ENCODE data around the gene CACNG4. TPM values are rescaled to one million over a fixed set of nuclear protein-coding genes. Genes with fewer than 3 reads are reported as not detected.
"Not testable (repeated sequence)": the region's sequence is repeated elsewhere in the genome, so short reads cannot be mapped to it uniquely, and the experiment has no call there.

Gene CACNG4
- polyA plus RNA-seq, 4 donors: 3.3 to 5.3 (median 4.1) TPM

DNA sequence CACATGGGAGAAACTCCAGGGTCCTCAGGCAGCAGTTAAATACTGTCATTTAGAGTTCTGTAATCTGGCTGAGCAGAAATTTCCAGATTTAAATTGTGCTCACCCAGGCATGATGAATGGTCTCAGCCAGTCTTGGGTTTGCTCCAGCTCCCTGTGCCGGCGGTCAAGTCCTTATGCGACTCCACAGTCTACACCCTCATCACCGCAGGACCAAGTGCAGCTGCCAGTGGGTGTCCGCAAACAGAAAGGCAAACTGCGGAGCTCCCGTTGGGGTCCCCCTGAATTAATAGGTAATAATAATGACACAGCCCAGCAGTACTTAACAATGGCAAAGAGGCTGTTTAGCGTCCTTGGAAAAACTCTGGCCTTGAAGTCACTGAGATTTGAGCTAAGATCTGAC lies 3.9 kb upstream of the CACNG4 start:
- no peak for DNase-seq (ENCODE audit: low read depth in 4 of 4, low spot score in 2 of 4)

- DNase-seq (ENCODE audit: low read depth in 4 of 4, low spot score in 2 of 4): no peak
Measured at GRCh38 chr17:66963521-66963908, 992 bp upstream of the CACNG4 start.

DNA sequence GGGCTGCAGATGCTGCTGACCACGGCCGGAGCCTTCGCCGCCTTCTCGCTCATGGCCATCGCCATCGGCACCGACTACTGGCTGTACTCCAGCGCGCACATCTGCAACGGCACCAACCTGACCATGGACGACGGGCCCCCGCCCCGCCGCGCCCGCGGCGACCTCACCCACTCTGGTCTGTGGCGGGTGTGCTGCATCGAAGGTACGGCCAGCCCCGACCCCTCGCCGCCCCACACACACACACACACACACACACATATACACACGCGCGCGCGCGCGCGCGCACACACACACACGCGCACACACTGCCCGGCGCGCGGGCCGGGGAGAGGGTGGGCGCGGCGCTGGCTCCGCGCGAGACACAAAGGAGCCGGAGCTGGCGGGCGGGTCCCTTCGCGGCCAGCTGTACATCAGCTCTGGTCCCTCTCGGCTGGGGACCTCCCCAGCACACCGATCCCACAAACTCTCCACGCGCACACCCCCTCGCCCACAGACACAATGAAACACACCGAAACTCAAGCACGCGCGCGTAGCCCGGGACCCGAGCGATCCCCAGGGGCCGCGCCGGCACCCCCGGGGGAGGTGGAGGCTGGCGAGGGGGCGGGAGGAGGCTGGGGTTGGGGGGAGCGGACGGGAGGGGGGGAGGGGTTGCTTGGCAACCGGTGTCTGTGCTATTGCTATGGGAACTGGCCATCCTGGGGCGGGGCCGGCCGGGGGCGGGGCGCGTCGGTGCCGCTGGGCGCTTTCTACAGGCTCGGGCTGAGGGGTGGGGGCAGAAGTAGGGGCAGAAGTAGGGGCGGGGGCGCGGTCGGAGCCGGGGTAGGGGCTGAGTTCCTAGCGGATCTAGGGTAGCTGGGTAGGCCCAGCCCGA lies 658 bp downstream of the CACNG4 start:
- DNase-seq (ENCODE audit: low read depth in 4 of 4, low spot score in 2 of 4): no peak

- no peak for DNase-seq (ENCODE audit: low read depth in 4 of 4, low spot score in 2 of 4)
Measured at GRCh38 chr17:66965801-66966262, 1.3 kb downstream of the CACNG4 start.

DNA sequence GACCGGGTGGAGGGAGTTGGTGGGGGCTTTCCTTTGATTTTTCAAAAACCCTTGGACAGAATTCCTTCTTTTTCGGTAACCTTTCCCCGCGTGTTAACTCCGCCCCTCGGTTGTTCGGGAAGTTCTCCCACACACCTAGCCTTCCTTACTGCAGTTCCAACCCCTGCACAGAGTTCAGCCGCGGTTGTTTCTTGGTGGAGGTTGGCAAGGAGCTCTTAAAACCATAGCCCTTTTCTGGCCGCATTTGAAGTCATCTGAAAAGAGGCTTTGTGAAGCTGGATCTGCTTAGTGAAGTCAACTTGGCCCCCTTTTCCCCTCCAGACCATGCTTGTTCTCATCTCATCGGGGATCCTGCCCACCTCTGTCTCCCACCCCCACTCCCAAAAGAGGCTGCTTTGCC lies 1.8 kb downstream of the CACNG4 start:
- no peak for DNase-seq (ENCODE audit: low read depth in 4 of 4, low spot score in 2 of 4)

DNA sequence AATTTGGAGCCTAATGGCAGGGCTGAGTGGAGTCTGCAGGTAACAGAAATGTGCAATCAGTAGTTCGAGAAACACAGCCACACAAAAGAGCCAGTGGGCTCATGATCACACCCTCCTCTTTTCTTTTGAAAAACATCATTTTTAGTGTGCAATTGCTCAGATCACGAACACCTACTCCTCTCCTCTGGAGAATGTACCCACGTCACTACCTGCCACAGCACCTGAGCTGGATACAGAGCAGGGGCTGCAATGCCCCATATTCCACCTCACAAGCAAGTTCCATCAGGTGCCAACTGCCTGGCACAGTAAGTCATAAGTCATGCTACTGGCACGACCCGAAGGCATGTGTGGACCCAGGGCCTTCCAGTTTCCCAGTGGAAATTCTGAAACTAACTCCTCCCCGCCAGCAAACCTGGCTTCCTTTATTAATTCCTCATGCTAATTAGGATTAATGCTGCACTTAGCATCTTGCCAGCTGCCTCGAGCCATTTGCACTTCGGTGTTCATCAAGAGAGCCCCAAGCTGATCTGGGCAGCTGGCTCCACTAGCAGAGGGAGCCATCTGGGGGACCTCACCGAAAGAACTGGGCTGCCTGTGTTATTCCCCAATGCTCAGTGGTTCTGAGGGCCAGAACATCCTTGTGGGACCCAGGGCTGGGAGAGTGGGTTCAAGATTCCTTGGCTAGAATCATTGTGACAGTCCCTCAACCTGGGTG lies 2.4 kb downstream of the CACNG4 start:
- DNase-seq (ENCODE audit: low read depth in 4 of 4, low spot score in 2 of 4): no peak

DNA sequence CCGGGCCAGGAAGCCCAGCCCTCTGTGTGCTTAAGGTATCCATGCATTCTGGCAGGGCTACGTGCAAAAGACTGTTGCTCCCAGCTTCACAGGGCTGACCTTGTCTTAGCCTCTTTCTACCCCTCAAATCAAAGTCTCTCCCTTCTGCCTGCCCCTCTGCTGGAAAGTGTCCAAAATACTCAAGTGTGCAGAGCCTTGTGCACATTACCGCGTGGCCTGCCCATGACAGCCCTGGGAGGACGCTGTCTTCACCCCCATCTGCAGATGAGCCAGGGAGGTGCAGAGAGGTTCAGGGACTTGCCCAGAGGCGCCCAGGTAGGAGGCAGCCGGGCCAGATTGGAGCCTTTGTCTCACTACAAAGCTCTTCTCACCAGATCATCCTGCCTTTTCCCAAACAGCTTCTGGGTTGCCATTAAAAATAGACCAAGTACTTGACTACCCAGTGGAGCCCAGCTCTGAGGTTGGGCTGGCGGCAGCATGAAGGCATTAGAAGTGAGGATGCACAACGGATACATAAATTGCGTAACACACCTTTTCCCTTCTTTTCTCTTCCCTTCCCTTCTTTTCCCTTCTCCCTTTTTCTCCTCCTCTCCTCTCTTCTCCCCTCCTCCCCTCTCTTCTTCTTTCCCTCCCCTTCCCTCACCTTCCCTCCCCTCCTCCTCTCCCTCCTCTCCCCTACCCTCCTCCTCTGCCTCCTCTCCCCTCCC lies 3.5 kb downstream of the CACNG4 start:
- DNase-seq (ENCODE audit: low read depth in 4 of 4, low spot score in 2 of 4): no peak

DNA sequence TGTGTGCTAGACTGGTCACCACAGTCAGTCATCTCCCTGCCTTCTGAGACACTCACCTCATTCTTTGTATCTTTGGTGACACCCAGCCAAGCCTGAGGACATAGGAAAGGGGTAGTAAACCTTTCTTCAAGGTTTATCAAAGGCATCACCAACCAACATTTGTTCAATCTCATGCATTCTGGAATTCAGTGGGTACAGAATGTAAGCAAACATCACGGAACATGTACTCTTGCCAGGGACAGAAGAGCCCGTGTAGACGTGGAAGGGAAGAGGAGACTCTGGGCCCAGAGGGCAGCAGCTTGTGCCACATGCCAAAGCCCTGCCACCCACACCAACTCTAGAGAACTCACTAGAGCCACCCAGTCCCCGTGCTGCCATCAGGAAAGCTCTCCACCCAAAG lies 4.4 kb downstream of the CACNG4 start:
- no peak for DNase-seq (ENCODE audit: low read depth in 4 of 4, low spot score in 2 of 4)

- no peak for DNase-seq (ENCODE audit: low read depth in 4 of 4, low spot score in 2 of 4)
Measured at GRCh38 chr17:66970140-66970539, 5.6 kb downstream of the CACNG4 start.

DNA sequence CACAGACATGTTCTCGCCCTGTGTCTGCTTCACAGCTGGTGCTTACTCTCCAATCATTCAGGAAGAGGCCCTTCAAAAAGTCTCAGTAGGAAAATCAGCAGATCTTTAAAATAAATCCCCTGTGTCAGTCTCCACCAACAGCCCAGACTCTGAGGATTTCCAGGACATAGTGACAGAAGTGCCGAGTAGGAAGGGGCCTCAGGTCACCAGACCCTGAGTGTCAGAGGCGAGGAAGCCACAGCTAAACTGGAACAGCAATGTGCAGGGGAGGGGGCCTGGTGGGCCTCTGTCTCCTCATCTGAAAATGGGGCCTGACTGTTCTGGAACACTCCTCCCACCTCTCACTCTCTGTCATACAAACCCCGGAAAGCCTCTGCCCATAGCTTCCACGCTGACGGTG lies 6.3 kb downstream of the CACNG4 start:
- DNase-seq (ENCODE audit: low read depth in 4 of 4, low spot score in 2 of 4): no peak

- no peak for DNase-seq (ENCODE audit: low read depth in 4 of 4, low spot score in 2 of 4)
Measured at GRCh38 chr17:66971264-66971663, 6.8 kb downstream of the CACNG4 start.

- no peak for DNase-seq (ENCODE audit: low read depth in 4 of 4, low spot score in 2 of 4)
Measured at GRCh38 chr17:66971730-66972441, 7.4 kb downstream of the CACNG4 start.

DNA sequence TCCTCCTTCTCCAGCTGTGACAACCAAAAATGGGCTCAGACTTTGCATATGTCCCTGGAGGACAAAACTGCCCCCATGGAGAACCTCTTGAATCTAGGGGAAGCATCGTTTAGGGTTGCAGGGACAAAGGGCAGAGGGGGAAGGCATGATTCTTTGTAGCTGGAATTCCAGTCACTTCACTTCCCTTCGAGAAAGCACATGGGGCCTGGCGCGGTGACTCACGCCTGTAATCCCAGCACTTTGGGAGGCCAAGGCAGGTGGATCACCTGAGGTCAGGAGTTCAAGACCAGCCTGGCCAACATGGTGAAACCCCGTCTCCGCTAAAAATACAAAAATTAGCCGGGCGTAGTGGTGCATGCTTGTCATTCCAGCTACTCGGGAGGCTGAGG lies 7.9 kb downstream of the CACNG4 start:
- DNase-seq (ENCODE audit: low read depth in 4 of 4, low spot score in 2 of 4): not testable (repeated sequence)

GRCh38 chr17:66975188-66975587 lies 10.7 kb downstream of the CACNG4 start:
- DNase-seq (ENCODE audit: low read depth in 4 of 4, low spot score in 2 of 4): no peak

DNA sequence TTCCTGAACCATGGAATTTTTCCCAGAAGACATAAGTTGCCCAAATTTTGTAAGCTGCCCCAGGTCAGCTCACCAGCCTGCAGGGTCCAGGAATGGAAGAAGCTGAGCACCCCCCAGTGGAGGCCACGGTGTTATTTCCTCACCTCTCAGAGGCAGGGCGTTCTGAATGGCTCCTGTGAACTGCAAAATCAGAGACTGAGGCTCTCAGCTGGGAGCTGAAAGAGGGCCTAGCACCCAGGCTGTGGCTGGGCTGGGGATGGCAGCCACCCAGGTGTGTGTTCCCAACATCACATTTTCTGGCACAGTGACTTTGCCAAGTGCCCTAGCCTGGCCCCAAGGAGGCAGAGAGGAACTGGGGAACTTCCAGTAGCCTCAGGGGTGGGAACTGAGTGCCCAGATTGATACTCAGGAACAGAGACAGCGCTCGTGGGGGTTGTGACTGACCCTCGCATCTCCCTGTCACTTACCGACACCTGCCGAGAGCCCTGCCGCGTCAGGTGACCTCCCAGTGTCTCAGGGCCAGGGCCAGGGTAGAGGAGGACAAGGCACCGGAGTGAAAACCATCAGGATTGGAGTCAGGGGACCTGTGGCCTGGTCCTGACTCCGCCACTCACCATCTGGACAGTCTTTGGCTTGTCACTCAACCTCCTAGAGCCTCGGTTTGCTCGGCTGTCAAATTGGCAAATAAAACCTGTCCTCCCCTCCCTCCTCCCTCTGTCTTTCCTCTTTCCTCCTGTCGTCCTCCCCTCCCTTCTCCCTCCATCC lies 11.3 kb downstream of the CACNG4 start:
- DNase-seq (ENCODE audit: low read depth in 4 of 4, low spot score in 2 of 4): no peak

DNA sequence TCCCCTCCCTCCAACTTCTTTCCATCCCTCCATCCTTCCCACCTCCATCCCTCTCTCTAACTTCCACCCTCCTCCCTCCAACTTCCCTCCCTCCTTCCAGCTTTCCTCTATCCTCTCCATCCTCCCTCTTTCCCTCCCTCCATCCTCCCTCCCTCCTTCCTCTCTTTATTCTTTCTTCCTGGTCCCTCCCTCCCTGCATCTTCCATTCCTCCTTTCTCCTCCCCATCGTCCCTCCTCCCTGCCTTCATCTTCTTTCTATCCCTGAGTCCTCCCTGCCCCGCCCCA lies 11.8 kb downstream of the CACNG4 start:
- no peak for DNase-seq (ENCODE audit: low read depth in 4 of 4, low spot score in 2 of 4)

DNA sequence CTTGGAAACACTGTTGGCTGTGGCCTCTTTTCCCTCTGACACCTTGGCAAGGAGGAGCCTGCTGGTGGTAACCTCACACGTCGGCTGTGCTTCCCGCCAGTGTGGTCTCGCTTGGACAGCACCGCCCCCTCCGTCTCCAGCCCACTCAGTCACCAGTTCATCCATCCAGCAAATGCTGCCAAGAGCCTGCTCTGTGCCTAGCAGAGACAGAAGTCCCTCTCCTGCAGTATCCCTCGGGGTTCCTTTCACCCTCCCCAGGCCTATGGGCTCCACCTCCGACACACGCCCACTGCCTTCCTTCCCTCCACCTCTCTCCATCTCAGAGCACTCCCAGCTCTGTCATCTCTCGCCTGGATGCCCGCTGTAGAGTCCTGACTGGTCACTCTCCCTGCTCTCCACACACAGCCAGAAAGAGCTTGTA lies 12.3 kb downstream of the CACNG4 start:
- DNase-seq (ENCODE audit: low read depth in 4 of 4, low spot score in 2 of 4): no peak

DNA sequence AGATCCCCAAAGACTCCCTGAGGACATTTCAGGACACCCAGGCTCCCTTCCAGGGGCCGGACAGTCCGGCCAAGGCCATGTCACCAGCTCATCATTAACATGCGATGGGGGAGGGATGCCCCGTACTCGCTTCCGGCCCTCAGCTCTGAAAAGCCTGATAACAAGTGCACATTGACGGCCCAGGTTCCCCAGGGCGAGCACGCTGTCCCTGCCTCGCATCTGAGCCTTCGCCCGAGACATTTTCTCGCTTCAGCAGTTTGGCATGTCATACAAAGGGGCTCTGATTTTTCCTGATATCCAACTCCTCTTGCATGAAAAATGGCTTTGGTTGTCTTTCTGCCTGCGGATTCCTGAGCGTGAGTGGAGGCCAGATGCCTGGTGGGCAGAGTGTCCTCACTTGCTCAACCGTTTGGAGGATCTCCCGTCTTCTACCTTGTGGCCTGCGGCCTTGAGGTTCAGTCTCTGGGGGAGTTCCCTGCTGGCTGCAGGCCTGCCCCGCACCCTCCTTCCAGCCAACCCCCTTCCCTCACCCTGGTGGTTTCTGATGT lies 14.1 kb downstream of the CACNG4 start:
- DNase-seq (ENCODE audit: low read depth in 4 of 4, low spot score in 2 of 4): no peak

GRCh38 chr17:66980896-66981295 lies 16.4 kb downstream of the CACNG4 start:
- DNase-seq (ENCODE audit: low read depth in 4 of 4, low spot score in 2 of 4): no peak

GRCh38 chr17:66981983-66982508 lies 17.5 kb downstream of the CACNG4 start:
- DNase-seq (ENCODE audit: low read depth in 4 of 4, low spot score in 2 of 4): no peak

All from left renal cortex interstitium (tissue), 4 donors.